Ishikawa (cell line): ENCODE results near the gene AP1S1.

Experiments
- CEBPB ChIP-seq: IDR thresholded peaks from 2 replicates; pipeline ENCODE4 v1.6.1; 2012
- EP300 ChIP-seq: IDR thresholded peaks from 2 replicates; pipeline ENCODE4 v1.6.1; 2012; ENCODE audit warnings: borderline replicate concordance
- NFIC ChIP-seq: IDR thresholded peaks from 2 replicates; pipeline ENCODE4 v1.6.1; 2012
- TCF12 ChIP-seq: IDR thresholded peaks from 2 replicates; pipeline ENCODE4 v1.6.1; 2012; ENCODE audit warnings: low read depth
- YY1 ChIP-seq: IDR thresholded peaks from 2 replicates; pipeline ENCODE4 v1.6.1; 2012; ENCODE audit warnings: low read depth
- TF ChIP-seq, protein P1 (sequence below): IDR thresholded peaks from 2 replicates; pipeline ENCODE4 v1.6.1; 2012
- TF ChIP-seq, protein P2 (sequence below): IDR thresholded peaks from 2 replicates; pipeline ENCODE4 v1.6.1; 2012; ENCODE audit warnings: low read depth, mild to moderate bottlenecking

DNA sequence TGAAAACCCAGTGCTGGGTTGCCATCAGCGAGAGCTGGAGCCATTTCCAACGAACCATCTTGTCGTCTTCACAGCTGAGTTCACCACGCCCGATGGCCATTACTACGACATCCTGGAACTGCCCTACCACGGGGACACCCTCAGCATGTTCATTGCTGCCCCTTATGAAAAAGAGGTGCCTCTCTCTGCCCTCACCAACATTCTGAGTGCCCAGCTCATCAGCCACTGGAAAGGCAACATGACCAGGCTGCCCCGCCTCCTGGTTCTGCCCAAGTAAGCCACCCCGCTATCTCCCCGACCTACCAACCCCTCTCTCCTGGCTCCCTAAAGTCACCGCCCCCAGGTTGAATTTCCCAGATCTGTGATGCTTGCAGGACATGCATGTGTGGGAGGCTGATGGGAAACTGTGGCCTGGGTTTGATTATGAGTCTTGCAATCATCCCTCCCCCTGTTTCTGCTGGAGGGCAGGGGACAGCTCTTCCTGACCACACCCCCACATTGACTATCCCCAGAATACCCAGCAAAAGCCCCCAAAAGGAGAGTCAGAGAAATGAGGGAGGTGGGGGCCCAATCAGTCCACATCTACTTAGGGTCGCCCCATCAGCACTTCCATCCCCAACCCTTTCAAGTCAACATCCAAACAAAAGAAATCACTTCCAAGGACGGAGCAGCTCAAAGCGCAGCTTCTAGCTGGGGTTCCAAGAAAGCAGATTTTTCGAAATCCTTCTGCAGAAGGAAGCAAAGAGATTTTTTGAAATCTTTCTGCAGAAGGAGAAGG lies 20.5 kb upstream of the AP1S1 start:
- TF ChIP-seq TCF12 (no peak), EP300 (no peak), NFIC (no peak), CEBPB (no peak), YY1 (no peak)
- TF ChIP-seq, protein P1, sequence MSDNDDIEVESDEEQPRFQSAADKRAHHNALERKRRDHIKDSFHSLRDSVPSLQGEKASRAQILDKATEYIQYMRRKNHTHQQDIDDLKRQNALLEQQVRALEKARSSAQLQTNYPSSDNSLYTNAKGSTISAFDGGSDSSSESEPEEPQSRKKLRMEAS, result no peak
- TF ChIP-seq, protein P2, sequence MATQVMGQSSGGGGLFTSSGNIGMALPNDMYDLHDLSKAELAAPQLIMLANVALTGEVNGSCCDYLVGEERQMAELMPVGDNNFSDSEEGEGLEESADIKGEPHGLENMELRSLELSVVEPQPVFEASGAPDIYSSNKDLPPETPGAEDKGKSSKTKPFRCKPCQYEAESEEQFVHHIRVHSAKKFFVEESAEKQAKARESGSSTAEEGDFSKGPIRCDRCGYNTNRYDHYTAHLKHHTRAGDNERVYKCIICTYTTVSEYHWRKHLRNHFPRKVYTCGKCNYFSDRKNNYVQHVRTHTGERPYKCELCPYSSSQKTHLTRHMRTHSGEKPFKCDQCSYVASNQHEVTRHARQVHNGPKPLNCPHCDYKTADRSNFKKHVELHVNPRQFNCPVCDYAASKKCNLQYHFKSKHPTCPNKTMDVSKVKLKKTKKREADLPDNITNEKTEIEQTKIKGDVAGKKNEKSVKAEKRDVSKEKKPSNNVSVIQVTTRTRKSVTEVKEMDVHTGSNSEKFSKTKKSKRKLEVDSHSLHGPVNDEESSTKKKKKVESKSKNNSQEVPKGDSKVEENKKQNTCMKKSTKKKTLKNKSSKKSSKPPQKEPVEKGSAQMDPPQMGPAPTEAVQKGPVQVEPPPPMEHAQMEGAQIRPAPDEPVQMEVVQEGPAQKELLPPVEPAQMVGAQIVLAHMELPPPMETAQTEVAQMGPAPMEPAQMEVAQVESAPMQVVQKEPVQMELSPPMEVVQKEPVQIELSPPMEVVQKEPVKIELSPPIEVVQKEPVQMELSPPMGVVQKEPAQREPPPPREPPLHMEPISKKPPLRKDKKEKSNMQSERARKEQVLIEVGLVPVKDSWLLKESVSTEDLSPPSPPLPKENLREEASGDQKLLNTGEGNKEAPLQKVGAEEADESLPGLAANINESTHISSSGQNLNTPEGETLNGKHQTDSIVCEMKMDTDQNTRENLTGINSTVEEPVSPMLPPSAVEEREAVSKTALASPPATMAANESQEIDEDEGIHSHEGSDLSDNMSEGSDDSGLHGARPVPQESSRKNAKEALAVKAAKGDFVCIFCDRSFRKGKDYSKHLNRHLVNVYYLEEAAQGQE, result no peak
